Testis (tissue), 2 donors: ENCODE measurements around the gene CYP26A1.

Experiments
- POLR2A ChIP-seq: fragments of 450-650 bp; IDR thresholded peaks from one replicate; pipeline ENCODE4 v1.6.1; 2017; ENCODE audit warnings: antibody characterized with exemption, mild to moderate bottlenecking, moderate library complexity
- TF ChIP-seq, protein P1 (sequence below), 3 experiments: fragments of 450-650 bp in 2 of 3; fragments of 200-600 bp in 1 of 3; sonication (generic) in 1 of 3; IDR thresholded peaks; one replicate each; pipeline ENCODE4 v1.5.1; 2016 to 2019; ENCODE audit warnings: antibody characterized with exemption in 3 of 3, mild to moderate bottlenecking in 2 of 3, moderate library complexity in 1 of 3

GRCh38 chr10:93069245-93069561 lies 4.5 kb upstream of the CYP26A1 start:
- TF ChIP-seq, protein P1, sequence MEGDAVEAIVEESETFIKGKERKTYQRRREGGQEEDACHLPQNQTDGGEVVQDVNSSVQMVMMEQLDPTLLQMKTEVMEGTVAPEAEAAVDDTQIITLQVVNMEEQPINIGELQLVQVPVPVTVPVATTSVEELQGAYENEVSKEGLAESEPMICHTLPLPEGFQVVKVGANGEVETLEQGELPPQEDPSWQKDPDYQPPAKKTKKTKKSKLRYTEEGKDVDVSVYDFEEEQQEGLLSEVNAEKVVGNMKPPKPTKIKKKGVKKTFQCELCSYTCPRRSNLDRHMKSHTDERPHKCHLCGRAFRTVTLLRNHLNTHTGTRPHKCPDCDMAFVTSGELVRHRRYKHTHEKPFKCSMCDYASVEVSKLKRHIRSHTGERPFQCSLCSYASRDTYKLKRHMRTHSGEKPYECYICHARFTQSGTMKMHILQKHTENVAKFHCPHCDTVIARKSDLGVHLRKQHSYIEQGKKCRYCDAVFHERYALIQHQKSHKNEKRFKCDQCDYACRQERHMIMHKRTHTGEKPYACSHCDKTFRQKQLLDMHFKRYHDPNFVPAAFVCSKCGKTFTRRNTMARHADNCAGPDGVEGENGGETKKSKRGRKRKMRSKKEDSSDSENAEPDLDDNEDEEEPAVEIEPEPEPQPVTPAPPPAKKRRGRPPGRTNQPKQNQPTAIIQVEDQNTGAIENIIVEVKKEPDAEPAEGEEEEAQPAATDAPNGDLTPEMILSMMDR (IDR thresholded peaks at IDR 0.05): no peak
- TF ChIP-seq POLR2A: no peak
